Naive B cell (primary cell): Measurements from ENCODE around the gene ZBTB25. TPM values are rescaled to one million over a fixed set of nuclear protein-coding genes. Genes with fewer than 3 reads are reported as not detected.

Experiments
- ATAC-seq, 2 donors: fragments of 150-1000 bp; cut with Tn5 transposase; 2 replicates each; pipeline ENCODE4 v1.10.0; 2021; ENCODE audit warnings: low read depth in 2 of 2, mild to moderate bottlenecking in 2 of 2, moderate library complexity in 2 of 2
- DNase-seq: peaks from one replicate; pipeline ENCODE4 v3.0.0; 2022
- H3K27ac Mint-ChIP-seq, 6 donors: one replicate each; pipeline ENCODE4 v1.8.0; 2020 to 2022; ENCODE audit warnings: mild to moderate bottlenecking in 6 of 6, mixed read lengths in 6 of 6, moderate library complexity in 5 of 6, inconsistent platforms in 2 of 6
- H3K27me3 Mint-ChIP-seq, 3 donors: one replicate each; pipeline ENCODE4 v1.8.0; 2021 to 2022; ENCODE audit warnings: mixed read lengths in 3 of 3, mild to moderate bottlenecking in 1 of 3
- H3K36me3 Mint-ChIP-seq, 2 donors: one replicate each; pipeline ENCODE4 v1.8.0; 2020 to 2022; ENCODE audit warnings: mixed read lengths in 2 of 2, inconsistent platforms in 1 of 2, mild to moderate bottlenecking in 1 of 2
- H3K4me1 Mint-ChIP-seq, 3 donors: one replicate each; pipeline ENCODE4 v1.8.0; 2020 to 2022; ENCODE audit warnings: mixed read lengths in 3 of 3, inconsistent platforms in 1 of 3, mild to moderate bottlenecking in 1 of 3, moderate library complexity in 1 of 3
- H3K4me3 Mint-ChIP-seq, 8 donors: one replicate each; pipeline ENCODE4 v1.8.0; 2020 to 2022; ENCODE audit warnings: mild to moderate bottlenecking in 8 of 8, mixed read lengths in 8 of 8, moderate library complexity in 8 of 8, inconsistent platforms in 2 of 8
- H3K9me3 Mint-ChIP-seq, 7 donors: one replicate each; pipeline ENCODE4 v1.8.0; 2020 to 2022; ENCODE audit warnings: mixed read lengths in 7 of 7, mild to moderate bottlenecking in 5 of 7, inconsistent platforms in 2 of 7, moderate library complexity in 1 of 7
- polyA plus RNA-seq, 6 donors: library from polyadenylated mRNA; unstranded; fragments of 300-500 nt; fragmentation: Illumina TruSeq; gene quantifications; one replicate each; pipeline ENCODE4 v1.2.3, GENCODE V29; 2021; ENCODE audit warnings: low read depth in 6 of 6

ZBTB25 gene
- polyA plus RNA-seq, 6 donors from 2014 or later = 16.7 to 26.4 (median 22.3) TPM

GRCh38 chr14:64439141-64439540 lies 64.5 kb downstream of the ZBTB25 start:
- ATAC-seq = no peak
- no peaks in the 10 kb centered on the region for H3K9me3 Mint-ChIP-seq
- no peaks in the 10 kb centered on the region for H3K27me3 Mint-ChIP-seq
- H3K27ac Mint-ChIP-seq = peak overlapping the region in 2 of 6 donors; percentile 25 to 74
- DNase-seq = no peak
- no peak overlapping the region for H3K4me3 Mint-ChIP-seq
- H3K36me3 Mint-ChIP-seq = peaks cover 30 to 40% of the 10 kb centered on the region in 2 donors
- H3K4me1 Mint-ChIP-seq = peaks cover under 1 to 9% (median 5%) of the 10 kb centered on the region in 3 donors

- Mint-ChIP-seq H3K36me3 (peaks cover 32 to 34% of the 10 kb centered on the region in 2 donors), H3K27ac (no peak overlapping the region), H3K9me3 (no peaks in the 10 kb centered on the region), H3K27me3 (no peaks in the 10 kb centered on the region), H3K4me3 (no peak overlapping the region), H3K4me1 (peaks cover 0 to 1% (median 0%) of the 10 kb centered on the region in 3 donors)
- DNase-seq = no peak
- ATAC-seq = no peak
Measured at GRCh38 chr14:64438181-64438841, 65.3 kb downstream of the ZBTB25 start.

GRCh38 chr14:64434528-64434927 lies 69.1 kb downstream of the ZBTB25 start:
- Mint-ChIP-seq H3K27ac (peak overlapping the region in 1 of 6 donors; percentile 22), H3K4me1 (no peaks in the 10 kb centered on the region), H3K36me3 (peaks cover 17 to 35% of the 10 kb centered on the region in 2 donors), H3K9me3 (no peaks in the 10 kb centered on the region), H3K4me3 (no peak overlapping the region), H3K27me3 (no peaks in the 10 kb centered on the region)
- DNase-seq = no peak
- no peak for ATAC-seq

GRCh38 chr14:64423987-64424386 lies 79.7 kb downstream of the ZBTB25 start:
- Mint-ChIP-seq H3K27ac (peak overlapping the region in 1 of 6 donors; percentile 28), H3K4me1 (no peaks in the 10 kb centered on the region), H3K27me3 (no peaks in the 10 kb centered on the region), H3K4me3 (no peak overlapping the region), H3K36me3 (peaks cover 8 to 44% of the 10 kb centered on the region in 2 donors), H3K9me3 (no peaks in the 10 kb centered on the region)
- ATAC-seq (no peak), DNase-seq (no peak)

GRCh38 chr14:64422756-64423155 lies 80.9 kb downstream of the ZBTB25 start:
- H3K4me3 Mint-ChIP-seq = no peak overlapping the region
- no peaks in the 10 kb centered on the region for H3K4me1 Mint-ChIP-seq
- DNase-seq (no peak), ATAC-seq (no peak)
- H3K36me3 Mint-ChIP-seq = peaks cover 8 to 43% of the 10 kb centered on the region in 2 donors
- H3K27me3 Mint-ChIP-seq = no peaks in the 10 kb centered on the region
- no peaks in the 10 kb centered on the region for H3K9me3 Mint-ChIP-seq
- H3K27ac Mint-ChIP-seq = no peak overlapping the region

- H3K36me3 Mint-ChIP-seq = peaks cover 8 to 42% of the 10 kb centered on the region in 2 donors
- no peaks in the 10 kb centered on the region for H3K9me3 Mint-ChIP-seq
- H3K4me1 Mint-ChIP-seq = no peaks in the 10 kb centered on the region
- no peaks in the 10 kb centered on the region for H3K27me3 Mint-ChIP-seq
- no peak for ATAC-seq
- H3K27ac Mint-ChIP-seq = no peak overlapping the region
- DNase-seq = no peak
- no peak overlapping the region for H3K4me3 Mint-ChIP-seq
Measured at GRCh38 chr14:64422005-64422404, 81.6 kb downstream of the ZBTB25 start.

- ATAC-seq = no peak
- H3K27ac Mint-ChIP-seq = peak overlapping the region in 2 of 6 donors; percentile 57 to 75
- peaks cover 8 to 39% of the 10 kb centered on the region in 2 donors for H3K36me3 Mint-ChIP-seq
- H3K4me3 Mint-ChIP-seq = no peak overlapping the region
- DNase-seq = no peak
- H3K4me1 Mint-ChIP-seq = no peaks in the 10 kb centered on the region
- no peaks in the 10 kb centered on the region for H3K27me3 Mint-ChIP-seq
- H3K9me3 Mint-ChIP-seq = no peaks in the 10 kb centered on the region
Measured at GRCh38 chr14:64421166-64421565, 82.5 kb downstream of the ZBTB25 start.

GRCh38 chr14:64419003-64419402 lies 84.6 kb downstream of the ZBTB25 start:
- Mint-ChIP-seq H3K27ac (no peak overlapping the region), H3K27me3 (no peaks in the 10 kb centered on the region), H3K36me3 (peaks cover 8 to 34% of the 10 kb centered on the region in 2 donors), H3K4me1 (no peaks in the 10 kb centered on the region), H3K9me3 (no peaks in the 10 kb centered on the region), H3K4me3 (no peak overlapping the region)
- DNase-seq (no peak), ATAC-seq (no peak)

GRCh38 chr14:64417771-64418125 lies 85.9 kb downstream of the ZBTB25 start:
- Mint-ChIP-seq H3K4me1 (no peaks in the 10 kb centered on the region), H3K27me3 (no peaks in the 10 kb centered on the region), H3K36me3 (peaks cover 8 to 30% of the 10 kb centered on the region in 2 donors), H3K9me3 (no peaks in the 10 kb centered on the region), H3K27ac (peak overlapping the region in 1 of 6 donors; percentile 49), H3K4me3 (no peak overlapping the region)
- DNase-seq = no peak
- no peak for ATAC-seq

- Mint-ChIP-seq H3K9me3 (no peaks in the 10 kb centered on the region), H3K36me3 (peaks cover 8 to 30% of the 10 kb centered on the region in 2 donors), H3K27me3 (no peaks in the 10 kb centered on the region), H3K4me3 (no peak overlapping the region), H3K4me1 (no peaks in the 10 kb centered on the region), H3K27ac (peak overlapping the region in 1 of 6 donors; percentile 49)
- no peak for DNase-seq
- ATAC-seq = no peak
Measured at GRCh38 chr14:64417055-64417770, 86.4 kb downstream of the ZBTB25 start.

GRCh38 chr14:64416348-64416932 lies 87.2 kb downstream of the ZBTB25 start:
- no peak for ATAC-seq
- Mint-ChIP-seq H3K9me3 (no peaks in the 10 kb centered on the region), H3K36me3 (peaks cover 8 to 38% of the 10 kb centered on the region in 2 donors), H3K27me3 (no peaks in the 10 kb centered on the region), H3K4me1 (no peaks in the 10 kb centered on the region), H3K4me3 (no peak overlapping the region), H3K27ac (no peak overlapping the region)
- no peak for DNase-seq

- Mint-ChIP-seq H3K27ac (no peak overlapping the region), H3K4me3 (no peak overlapping the region), H3K36me3 (peaks cover 0 to 26% of the 10 kb centered on the region in 2 donors), H3K4me1 (peaks cover 0 to 11% (median 5%) of the 10 kb centered on the region in 3 donors), H3K27me3 (no peaks in the 10 kb centered on the region), H3K9me3 (no peaks in the 10 kb centered on the region)
- DNase-seq (no peak), ATAC-seq (no peak)
Measured at GRCh38 chr14:64412237-64412636, 91.4 kb downstream of the ZBTB25 start.

- Mint-ChIP-seq H3K4me1 (peaks cover 0 to 11% (median 5%) of the 10 kb centered on the region in 3 donors), H3K27ac (no peak overlapping the region), H3K27me3 (no peaks in the 10 kb centered on the region), H3K9me3 (no peaks in the 10 kb centered on the region), H3K36me3 (peaks cover 0 to 22% of the 10 kb centered on the region in 2 donors), H3K4me3 (no peak overlapping the region)
- no peak for ATAC-seq
- no peak for DNase-seq
Measured at GRCh38 chr14:64411001-64411400, 92.6 kb downstream of the ZBTB25 start.
